Fibroblast of skin of left biceps (primary cell): Measurements from ENCODE around the gene LINGO4.

ENCODE experiments used
- DNase-seq, 2 experiments: peaks; one replicate each; pipeline ENCODE4 v3.0.0-alpha.2; 2013; ENCODE audit warnings: low read depth in 2 of 2

Gene LINGO4

GRCh38 chr1:151814426-151814825 is 9.2 kb upstream of the LINGO4 start:
- DNase-seq, result no peak

GRCh38 chr1:151813271-151813977 is 8.2 kb upstream of the LINGO4 start:
- DNase-seq, result no peak

GRCh38 chr1:151811181-151811580 is 6.0 kb upstream of the LINGO4 start:
- peak in 1 of 2 experiments; percentile 10 for DNase-seq

- no peak for DNase-seq
These were observed 4.9 kb upstream of the LINGO4 start for GRCh38 chr1:151809985-151810556.

- no peak for DNase-seq
These were observed 4.2 kb upstream of the LINGO4 start for GRCh38 chr1:151809290-151809984.

GRCh38 chr1:151807766-151808165 is 2.5 kb upstream of the LINGO4 start:
- DNase-seq, result no peak

- no peak for DNase-seq
These were observed 1.9 kb upstream of the LINGO4 start for GRCh38 chr1:151807131-151807530.

GRCh38 chr1:151806170-151806569 is 951 bp upstream of the LINGO4 start:
- DNase-seq, result no peak

GRCh38 chr1:151803915-151804314 is 1.3 kb downstream of the LINGO4 start:
- DNase-seq, result no peak

- no peak for DNase-seq
These were observed 2.1 kb downstream of the LINGO4 start for GRCh38 chr1:151803164-151803563.

- DNase-seq, result no peak
These were observed 2.8 kb downstream of the LINGO4 start for GRCh38 chr1:151802372-151802771.

- no peak for DNase-seq
These were observed 3.4 kb downstream of the LINGO4 start for GRCh38 chr1:151801846-151802245.

- DNase-seq, result no peak
These were observed 3.9 kb downstream of the LINGO4 start for GRCh38 chr1:151801310-151801820.

GRCh38 chr1:151800830-151801229 is 4.4 kb downstream of the LINGO4 start:
- no peak for DNase-seq

- DNase-seq, result no peak
These were observed 5.8 kb downstream of the LINGO4 start for GRCh38 chr1:151799179-151800022.

- no peak for DNase-seq
These were observed 6.6 kb downstream of the LINGO4 start for GRCh38 chr1:151798571-151798970.

- no peak for DNase-seq
These were observed 14.1 kb downstream of the LINGO4 start for GRCh38 chr1:151790940-151791651.

GRCh38 chr1:151790071-151790939 is 14.9 kb downstream of the LINGO4 start, which contains the start of gene TDRKH:
Gene TDRKH, minus strand, starts transcription at chr1:151790500. Its CDS starts 7,478 bp downstream, at chr1:151783022.
- DNase-seq, result peak; percentile 97 to 98

- DNase-seq, result no peak
These were observed 17.5 kb downstream of the LINGO4 start for GRCh38 chr1:151787689-151788088.

GRCh38 chr1:151783796-151784195 is 21.4 kb downstream of the LINGO4 start:
- DNase-seq, result no peak
